Psoas muscle (tissue), 8 donors: Measurements from ENCODE around the gene SH3RF3. TPM values are rescaled to one million over a fixed set of nuclear protein-coding genes. Genes with fewer than 3 reads are reported as not detected.

Experiments
- ATAC-seq, 4 donors: fragments of 200-7000 bp; cut with Tn5 transposase; one replicate each; pipeline ENCODE4 v1.9.1; 2020; ENCODE audit warnings: moderate library complexity in 3 of 4, mild to moderate bottlenecking in 2 of 4
- DNase-seq, 2 donors: peaks; one replicate each; pipeline ENCODE4 v3.0.0-alpha.2; 2020
- H3K27ac ChIP-seq: fragments of 200-600 bp; one replicate; pipeline ENCODE4 v1.8.0; 2022
- H3K27me3 ChIP-seq, 3 donors: fragments of 200-600 bp in 1 of 3; one replicate each; pipeline versions ENCODE4 v1.6.1 to v1.8.0; 2013 to 2022; ENCODE audit warnings: low read length in 2 of 3, mild to moderate bottlenecking in 2 of 3, moderate library complexity in 1 of 3; ENCODE audit not compliant: insufficient read depth in 3 of 3
- H3K36me3 ChIP-seq, 2 donors: fragments of 200-600 bp in 1 of 2; one replicate each; pipeline versions ENCODE4 v1.6.1 to v1.8.0; 2013 to 2022; ENCODE audit warnings: low read depth in 1 of 2, mild to moderate bottlenecking in 1 of 2, moderate library complexity in 1 of 2; ENCODE audit not compliant: insufficient read depth in 1 of 2
- H3K4me1 ChIP-seq: fragments of 200-600 bp; one replicate; pipeline ENCODE4 v1.8.0; 2022
- H3K4me3 ChIP-seq: fragments of 200-600 bp; one replicate; pipeline ENCODE4 v1.8.0; 2022; ENCODE audit warnings: mild to moderate bottlenecking
- H3K9me3 ChIP-seq: fragments of 200-600 bp; one replicate; pipeline ENCODE4 v1.8.0; 2022
- WGBS, 3 donors: extraction: QIAGEN DNeasy Blood & Tissue Kit; methylation state at CpG; one replicate each; pipeline versions ENCODE4 v1.1.6 to v1.1.7; 2013; 5-methylcytosine and 5-hydroxymethylcytosine counted together
- intact Hi-C, 2 donors: fragments of 100-400 bp; cut with DNase I; formaldehyde crosslinking; loops; one replicate each; pipeline versions ENCODE4 v1.11.0 to v1.14.2; 2022
- polyA plus RNA-seq, 3 donors: library from polyadenylated mRNA; stranded (reverse); fragments of 200-250 nt; gene quantifications; one replicate each; pipeline ENCODE4 v1.2.3, GENCODE V29; 2013
- total RNA-seq, 4 donors: library from RNA; stranded (reverse); fragmentation: NEBNext Ultra II Directional in 2 of 4; extraction: Animal tissue kit (Norgen Biotek cat#: 25700) in 2 of 4; gene quantifications; one replicate each; pipeline versions ENCODE4 v1.2.1 to v1.2.4, GENCODE V29; 2021 to 2023
- TF ChIP-seq, protein P1 (sequence below): fragments of 200-600 bp; IDR thresholded peaks from one replicate; pipeline ENCODE4 v1.8.0; 2022; ENCODE audit warnings: antibody characterized with exemption
- donor health status: healthy with polysubstance abuse.
- donor health status: DM: no; HTN: no; CAD: no; lungs with moderate emphysema.
- donor health status: Bipolar disorder and iron deficiency.
- donor health status: healthy.
- donor health status: DM: yes; HTN: yes; CAD: no.
- donor health status: DM: no; HTN: no; CAD: no.
- donor health status: DM: no; HTN: no; CAD: no.
- donor health status: DM: yes; HTN: yes; CAD: no.

The SH3RF3 gene
- total and polyA plus RNA-seq, 7 donors, result 4.6 to 27.0 (median 9.0) TPM

GRCh38 chr2:109342930-109343329 is 213.9 kb downstream of the SH3RF3 start:
- H3K4me3 ChIP-seq, result no peak overlapping the region
- H3K36me3 ChIP-seq, result no peaks in the 10 kb centered on the region
- H3K27me3 ChIP-seq, result no peaks in the 10 kb centered on the region
- ATAC-seq (no peak), DNase-seq (no peak)
- TF ChIP-seq, protein P1, sequence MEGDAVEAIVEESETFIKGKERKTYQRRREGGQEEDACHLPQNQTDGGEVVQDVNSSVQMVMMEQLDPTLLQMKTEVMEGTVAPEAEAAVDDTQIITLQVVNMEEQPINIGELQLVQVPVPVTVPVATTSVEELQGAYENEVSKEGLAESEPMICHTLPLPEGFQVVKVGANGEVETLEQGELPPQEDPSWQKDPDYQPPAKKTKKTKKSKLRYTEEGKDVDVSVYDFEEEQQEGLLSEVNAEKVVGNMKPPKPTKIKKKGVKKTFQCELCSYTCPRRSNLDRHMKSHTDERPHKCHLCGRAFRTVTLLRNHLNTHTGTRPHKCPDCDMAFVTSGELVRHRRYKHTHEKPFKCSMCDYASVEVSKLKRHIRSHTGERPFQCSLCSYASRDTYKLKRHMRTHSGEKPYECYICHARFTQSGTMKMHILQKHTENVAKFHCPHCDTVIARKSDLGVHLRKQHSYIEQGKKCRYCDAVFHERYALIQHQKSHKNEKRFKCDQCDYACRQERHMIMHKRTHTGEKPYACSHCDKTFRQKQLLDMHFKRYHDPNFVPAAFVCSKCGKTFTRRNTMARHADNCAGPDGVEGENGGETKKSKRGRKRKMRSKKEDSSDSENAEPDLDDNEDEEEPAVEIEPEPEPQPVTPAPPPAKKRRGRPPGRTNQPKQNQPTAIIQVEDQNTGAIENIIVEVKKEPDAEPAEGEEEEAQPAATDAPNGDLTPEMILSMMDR, result no peak
- H3K9me3 ChIP-seq, result no peaks in the 10 kb centered on the region
- intact Hi-C loops, result no loop called here
- H3K4me1 ChIP-seq, result no peaks in the 10 kb centered on the region
- no peak overlapping the region for H3K27ac ChIP-seq
- WGBS, 3 donors, result 93 to 97% (median 94%) methylated on average over 6 of the region's 6 CpGs

GRCh38 chr2:109343460-109343859 is 214.5 kb downstream of the SH3RF3 start:
- TF ChIP-seq, protein P1, result no peak
- WGBS, 3 donors, result 95 to 97% (median 96%) methylated on average over 5 of the region's 5 CpGs
- Histone ChIP-seq H3K27ac (no peak overlapping the region), H3K9me3 (no peaks in the 10 kb centered on the region), H3K4me1 (peaks cover under 1% of the 10 kb centered on the region), H3K27me3 (no peaks in the 10 kb centered on the region), H3K36me3 (no peaks in the 10 kb centered on the region), H3K4me3 (no peak overlapping the region)
- no peak for ATAC-seq
- no peak for DNase-seq
- intact Hi-C loops, result no loop called here

GRCh38 chr2:109344270-109344805 is 215.3 kb downstream of the SH3RF3 start:
- Histone ChIP-seq H3K4me1 (peaks cover 9% of the 10 kb centered on the region), H3K4me3 (no peak overlapping the region), H3K9me3 (no peaks in the 10 kb centered on the region), H3K36me3 (no peaks in the 10 kb centered on the region), H3K27ac (no peak overlapping the region), H3K27me3 (no peaks in the 10 kb centered on the region)
- DNase-seq (no peak), ATAC-seq (no peak)
- TF ChIP-seq, protein P1, result no peak
- intact Hi-C loops, result no loop called here
- 68 to 84% (median 70%) methylated on average over 9 of the region's 9 CpGs for WGBS, 3 donors

DNA sequence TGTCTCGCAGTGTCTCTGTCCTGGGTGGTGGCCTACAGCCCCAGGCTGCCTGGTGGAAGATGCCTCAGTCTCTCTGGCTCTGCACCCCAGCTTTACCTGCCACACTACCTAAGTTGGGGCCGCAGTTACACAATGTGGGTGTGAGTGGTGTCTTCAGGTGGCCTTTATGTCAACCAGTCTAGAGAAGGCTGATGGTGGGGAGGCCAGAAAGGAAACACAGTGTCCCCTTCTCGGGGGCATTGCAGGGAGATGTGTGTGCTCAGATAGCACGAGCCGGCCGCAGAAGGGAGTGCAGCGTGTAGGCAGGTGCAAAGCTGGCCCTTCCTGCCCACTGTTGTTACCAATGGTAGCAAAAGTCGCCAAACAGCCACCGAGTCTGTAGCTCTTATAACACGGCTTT is 216.1 kb downstream of the SH3RF3 start:
- no peak for DNase-seq
- no peaks in the 10 kb centered on the region for H3K36me3 ChIP-seq
- no peaks in the 10 kb centered on the region for H3K27me3 ChIP-seq
- peaks cover 17% of the 10 kb centered on the region for H3K4me1 ChIP-seq
- no peaks in the 10 kb centered on the region for H3K9me3 ChIP-seq
- 92 to 97% (median 96%) methylated on average over 10 of the region's 10 CpGs for whole genome bisulfite sequencing, 3 donors
- H3K4me3 ChIP-seq, result no peak overlapping the region
- TF ChIP-seq, protein P1, result no peak
- ATAC-seq, result no peak
- intact Hi-C loops, result no loop called here
- no peak overlapping the region for H3K27ac ChIP-seq
